ENCODE data around the gene PAN2.

The PAN2 gene

DNA sequence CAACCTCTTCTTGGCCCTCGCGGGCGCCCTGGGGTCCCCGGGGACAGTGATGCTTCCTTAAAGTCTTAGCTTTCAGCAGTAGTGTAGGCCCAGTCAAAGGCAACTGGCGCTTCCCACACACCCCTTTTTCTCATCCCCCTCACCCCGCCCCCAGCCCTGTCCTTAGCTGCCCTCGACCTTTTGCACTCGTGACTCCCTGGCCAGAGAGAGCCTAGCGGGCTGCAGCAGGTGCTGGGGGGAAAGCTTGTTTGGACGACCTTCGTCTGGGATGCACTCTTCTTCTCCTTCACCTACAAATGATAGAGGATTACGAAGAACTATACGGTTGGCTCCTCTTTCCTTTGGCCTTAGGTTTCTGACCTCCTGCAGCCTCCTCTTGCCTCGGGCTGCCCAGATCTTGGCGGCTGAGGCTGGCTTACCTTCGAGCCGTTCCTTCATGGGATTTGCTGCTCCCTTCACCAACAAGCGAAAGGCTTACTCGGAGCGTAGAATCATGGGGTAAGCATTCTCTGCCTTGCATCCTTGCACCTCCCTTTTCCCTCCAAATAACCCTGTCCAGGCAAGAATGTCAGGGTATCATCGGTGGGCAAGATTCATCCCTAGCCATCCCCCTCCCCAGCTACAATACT is 66.2 kb downstream of the PAN2 start:
- no peak for DNase-seq

DNA sequence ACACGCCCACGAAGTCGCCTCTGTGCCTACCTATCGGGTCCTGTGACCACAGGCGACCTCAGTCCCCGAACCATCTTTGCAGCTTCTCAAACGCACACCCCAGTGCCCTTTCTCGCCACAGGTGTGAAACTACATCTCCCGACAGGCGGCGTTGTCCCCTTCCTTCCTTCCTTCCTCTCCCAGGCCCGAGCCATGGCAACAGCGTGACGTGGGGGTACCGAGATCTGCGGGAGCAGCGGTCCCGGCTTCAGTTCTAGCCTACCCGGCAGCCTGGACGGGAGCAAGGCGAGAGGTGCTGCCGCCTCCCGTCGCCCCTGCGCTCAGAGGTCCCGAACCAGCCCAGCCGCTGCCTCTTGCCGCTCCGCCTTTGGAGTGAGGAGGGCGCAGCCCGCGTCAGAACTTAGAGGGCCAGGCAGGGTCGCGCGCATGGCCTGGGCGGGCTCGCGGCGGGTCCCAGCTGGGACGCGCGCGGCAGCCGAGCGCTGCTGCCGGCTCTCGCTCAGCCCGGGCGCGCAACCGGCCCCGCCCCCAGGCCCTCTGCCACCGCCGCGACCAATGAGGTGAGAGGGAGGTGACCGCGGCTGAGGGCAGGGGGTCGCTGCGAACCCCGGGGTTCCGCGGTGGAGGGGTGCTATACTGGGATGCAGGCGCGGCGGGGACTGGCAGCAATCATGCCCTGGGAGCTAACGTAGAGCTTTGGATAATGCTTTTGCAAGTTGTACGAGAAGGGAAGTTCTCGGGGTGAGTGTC is 66.9 kb downstream of the PAN2 start, which contains the start of gene COQ10A:
COQ10A (plus strand) TSS at position 250 of the 750 bp plus-strand sequence; CDS start at position 427, 177 bp downstream.
- DNase-seq = peak; percentile 88 to 89
